Kidney capillary endothelial cell (primary cell): ENCODE results near the gene DLX3.
A peak's percentile ranks its signal among the peaks of the same experiment; 100 is the strongest.
"Not testable (repeated sequence)": the region's sequence is repeated elsewhere in the genome, so short reads cannot be mapped to it uniquely, and the experiment has no call there.

Experiments used
- DNase-seq: peaks from one replicate; pipeline ENCODE4 v3.0.0-alpha.2; 2018; ENCODE audit warnings: low spot score

The DLX3 gene

GRCh38 chr17:49995055-49995738 lies at the start of gene DLX3:
DLX3 (minus strand) TSS chr17:49995224; CDS start chr17:49994998, 226 bp downstream.
- DNase-seq: no peak

GRCh38 chr17:50044483-50044882 lies 49.5 kb upstream of the DLX3 start:
- no peak for DNase-seq

- no peak for DNase-seq
These were observed 48.5 kb upstream of the DLX3 start for GRCh38 chr17:50043290-50044148.

GRCh38 chr17:50042211-50042610 lies 47.2 kb upstream of the DLX3 start:
- no peak for DNase-seq

- not testable (repeated sequence) for DNase-seq
These were observed 45.5 kb upstream of the DLX3 start for GRCh38 chr17:50040496-50040895.

GRCh38 chr17:50039058-50039457 lies 44.0 kb upstream of the DLX3 start:
- no peak for DNase-seq

- no peak for DNase-seq
These were observed 42.5 kb upstream of the DLX3 start for GRCh38 chr17:50037321-50038107.

GRCh38 chr17:50036455-50037261 lies 41.6 kb upstream of the DLX3 start:
- no peak for DNase-seq

GRCh38 chr17:50035945-50036344 lies 40.9 kb upstream of the DLX3 start:
- DNase-seq: no peak

GRCh38 chr17:50035421-50035879 lies 40.4 kb upstream of the DLX3 start:
- no peak for DNase-seq

- DNase-seq: no peak
These were observed 39.7 kb upstream of the DLX3 start for GRCh38 chr17:50034498-50035364.

- no peak for DNase-seq
These were observed 38.3 kb upstream of the DLX3 start for GRCh38 chr17:50033316-50033715.

- no peak for DNase-seq
These were observed 34.2 kb upstream of the DLX3 start for GRCh38 chr17:50029185-50029584.

GRCh38 chr17:50028736-50029120 lies 33.7 kb upstream of the DLX3 start:
- no peak for DNase-seq

- DNase-seq: peak; percentile 55
These were observed 33.1 kb upstream of the DLX3 start for GRCh38 chr17:50027881-50028735.

- peak; percentile 93 for DNase-seq
These were observed 32.3 kb upstream of the DLX3 start for GRCh38 chr17:50027172-50027880.

- peak; percentile 71 for DNase-seq
These were observed 31.8 kb upstream of the DLX3 start for GRCh38 chr17:50026837-50027171.

- no peak for DNase-seq
These were observed 31.1 kb upstream of the DLX3 start for GRCh38 chr17:50026046-50026675.

- no peak for DNase-seq
These were observed 29.8 kb upstream of the DLX3 start for GRCh38 chr17:50024808-50025207.
